Dedifferentiated amniotic fluid mesenchymal stem cell (primary cell): ENCODE data around the gene SORCS3.

Experiments used
- DNase-seq: peaks from one replicate; pipeline ENCODE4 v3.0.0-alpha.2; 2016; ENCODE audit errors: extremely low spot score

SORCS3 gene

GRCh38 chr10:104920476-104920875, 279.4 kb downstream of the SORCS3 start:
- no peak for DNase-seq

GRCh38 chr10:104921763-104922162, 280.7 kb downstream of the SORCS3 start:
- DNase-seq: no peak

GRCh38 chr10:104922810-104923209, 281.7 kb downstream of the SORCS3 start:
- DNase-seq: no peak

- DNase-seq: no peak
Observed at GRCh38 chr10:104923501-104923900, 282.4 kb downstream of the SORCS3 start.

DNA sequence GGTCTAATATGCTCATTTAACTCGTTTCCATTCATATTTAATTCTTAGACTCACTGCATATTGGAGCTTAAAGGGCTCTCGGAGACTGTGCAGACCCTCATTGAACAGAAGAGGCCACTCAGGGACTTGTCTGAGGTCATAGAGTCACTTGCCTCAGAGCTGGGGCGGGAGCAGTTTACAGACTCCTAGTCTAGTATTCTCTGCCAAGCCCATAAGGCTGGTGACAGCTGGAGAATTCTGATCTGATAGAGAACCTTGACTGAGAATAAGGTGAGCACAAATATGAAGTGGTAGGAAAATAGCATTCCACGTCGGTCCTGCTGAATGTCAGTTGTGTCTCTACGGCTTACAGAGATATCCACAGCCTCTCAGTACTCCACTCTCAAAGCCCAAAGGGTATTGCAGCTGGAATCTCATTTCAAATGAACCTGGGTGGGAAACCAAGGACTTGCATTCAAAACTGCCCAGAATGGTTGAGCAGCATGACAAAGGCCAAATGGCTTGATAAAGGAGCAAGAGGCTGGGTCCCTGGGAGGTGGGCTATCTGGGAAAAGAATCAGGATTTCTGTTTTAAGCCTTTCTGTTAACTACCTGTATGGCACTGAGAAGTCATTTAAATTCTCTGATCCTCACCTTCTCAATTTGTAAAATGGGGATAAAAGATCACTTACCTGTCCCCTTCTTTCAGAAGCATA, 283.2 kb downstream of the SORCS3 start:
- no peak for DNase-seq

DNA sequence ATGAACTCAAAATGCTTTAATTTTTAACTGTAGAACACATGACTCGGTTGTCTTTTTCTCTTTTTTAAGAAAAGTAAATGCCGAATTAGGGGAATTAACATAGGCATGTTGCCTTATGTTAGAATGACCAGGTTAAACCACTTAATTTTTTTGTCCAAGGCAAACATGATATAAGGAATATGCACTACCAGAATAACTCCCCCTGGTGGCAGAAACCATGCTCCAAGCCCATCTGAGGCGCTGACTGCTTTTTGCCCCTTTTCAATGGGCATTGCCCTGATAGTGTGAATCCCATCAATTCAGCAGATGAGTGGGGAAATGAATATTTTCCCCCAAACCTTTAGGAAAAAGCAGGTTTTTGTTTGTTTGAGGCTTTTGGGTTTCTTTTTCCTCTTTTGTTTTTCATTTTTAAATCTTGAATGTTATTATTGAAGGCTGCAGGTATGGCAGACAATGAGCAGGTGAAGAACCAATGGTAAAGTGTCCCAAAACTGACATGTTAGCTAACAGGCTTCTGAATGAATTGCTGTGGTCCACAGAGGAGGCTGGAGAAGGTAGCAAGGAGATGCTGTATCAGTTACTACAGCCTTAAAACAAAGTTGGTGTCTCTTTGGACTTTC, 284.3 kb downstream of the SORCS3 start:
- DNase-seq: no peak

- no peak for DNase-seq
Observed at GRCh38 chr10:104928734-104929133, 287.6 kb downstream of the SORCS3 start.

DNA sequence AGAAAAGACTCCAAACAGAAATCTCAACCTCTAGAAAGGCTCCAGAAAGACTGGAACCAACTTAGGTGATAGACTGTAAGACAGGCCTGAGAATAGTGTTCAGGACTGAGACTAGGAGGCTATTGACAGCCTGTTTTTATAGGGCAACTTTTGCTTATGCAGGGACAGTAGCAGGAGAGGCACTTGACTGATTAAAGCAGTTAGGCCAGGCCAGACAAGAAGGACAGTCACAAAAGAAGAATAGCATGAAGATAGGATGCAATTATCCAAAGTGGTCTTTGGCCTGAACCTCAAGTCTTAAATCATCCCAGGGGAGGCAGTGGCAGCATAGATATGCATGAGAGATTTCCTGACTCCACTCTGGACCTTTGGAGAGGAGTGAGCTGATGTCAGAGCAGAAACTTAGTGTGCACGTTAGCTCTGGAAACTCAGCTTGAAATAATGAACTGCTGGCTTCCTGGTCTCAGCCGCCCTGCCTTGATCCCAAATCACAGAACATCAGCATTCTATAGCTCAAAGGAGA, 290.6 kb downstream of the SORCS3 start:
- no peak for DNase-seq

- DNase-seq: no peak
Observed at GRCh38 chr10:104935656-104936055, 294.6 kb downstream of the SORCS3 start.

- no peak for DNase-seq
Observed at GRCh38 chr10:104937567-104937966, 296.5 kb downstream of the SORCS3 start.

DNA sequence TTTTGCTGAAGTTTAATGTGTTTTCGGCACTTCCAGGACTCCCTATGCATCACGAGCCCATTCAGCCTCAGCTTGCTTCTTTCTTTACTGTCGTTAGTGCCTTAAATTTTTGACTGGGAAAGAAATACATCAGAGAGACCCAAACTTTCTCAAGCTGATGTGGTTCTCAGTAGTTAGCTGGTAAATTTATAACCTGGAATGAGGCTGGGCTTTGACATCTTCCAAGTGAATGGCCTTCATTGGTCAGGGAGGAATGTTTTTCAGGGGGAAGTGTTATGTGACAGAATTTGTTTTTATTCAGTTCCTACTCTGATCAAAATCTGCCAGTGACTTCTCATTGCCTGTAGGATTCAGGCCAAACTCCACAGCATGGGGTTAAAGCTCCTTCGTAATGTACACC, 296.9 kb downstream of the SORCS3 start:
- no peak for DNase-seq

DNA sequence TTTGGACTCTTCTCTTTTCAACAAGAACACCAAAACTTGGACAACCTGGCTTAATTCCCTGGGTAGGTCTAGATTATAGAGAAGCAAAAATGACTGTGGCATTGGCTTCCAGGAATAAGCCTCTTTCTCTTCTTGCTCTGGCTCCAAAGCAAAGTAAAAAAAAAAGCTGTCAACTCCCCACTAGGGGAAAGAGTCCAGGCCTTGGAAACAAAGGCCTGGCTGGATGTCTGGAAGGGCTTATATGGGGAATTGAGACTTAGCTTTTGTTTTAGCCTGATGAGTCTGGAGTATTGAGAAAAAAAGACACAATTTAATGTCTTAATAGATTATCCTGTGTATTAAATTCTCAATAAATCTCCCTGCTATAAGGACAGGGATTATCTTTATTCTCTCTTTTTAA, 300.6 kb downstream of the SORCS3 start:
- no peak for DNase-seq

DNA sequence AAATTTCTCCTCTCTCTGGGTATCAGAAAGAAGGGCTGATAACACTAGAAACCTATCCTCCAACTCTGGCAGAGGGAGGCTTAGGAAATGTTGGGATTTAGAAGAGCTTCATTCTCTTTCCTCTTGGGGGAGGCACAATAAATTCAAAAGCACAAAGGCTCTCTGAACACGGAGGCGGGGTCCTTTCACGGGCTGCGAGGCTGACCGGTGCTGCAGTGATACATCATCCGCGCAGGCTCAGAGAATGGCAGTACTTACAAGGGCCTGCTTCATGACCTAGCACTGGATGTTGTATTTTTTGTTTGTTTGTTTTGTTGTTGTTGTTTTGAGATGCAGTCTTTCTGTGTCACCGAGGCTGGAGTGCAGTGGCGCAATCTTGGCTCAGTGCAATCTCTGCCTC, 306.2 kb downstream of the SORCS3 start:
- no peak for DNase-seq

- no peak for DNase-seq
Observed at GRCh38 chr10:104957178-104957841, 316.2 kb downstream of the SORCS3 start.

DNA sequence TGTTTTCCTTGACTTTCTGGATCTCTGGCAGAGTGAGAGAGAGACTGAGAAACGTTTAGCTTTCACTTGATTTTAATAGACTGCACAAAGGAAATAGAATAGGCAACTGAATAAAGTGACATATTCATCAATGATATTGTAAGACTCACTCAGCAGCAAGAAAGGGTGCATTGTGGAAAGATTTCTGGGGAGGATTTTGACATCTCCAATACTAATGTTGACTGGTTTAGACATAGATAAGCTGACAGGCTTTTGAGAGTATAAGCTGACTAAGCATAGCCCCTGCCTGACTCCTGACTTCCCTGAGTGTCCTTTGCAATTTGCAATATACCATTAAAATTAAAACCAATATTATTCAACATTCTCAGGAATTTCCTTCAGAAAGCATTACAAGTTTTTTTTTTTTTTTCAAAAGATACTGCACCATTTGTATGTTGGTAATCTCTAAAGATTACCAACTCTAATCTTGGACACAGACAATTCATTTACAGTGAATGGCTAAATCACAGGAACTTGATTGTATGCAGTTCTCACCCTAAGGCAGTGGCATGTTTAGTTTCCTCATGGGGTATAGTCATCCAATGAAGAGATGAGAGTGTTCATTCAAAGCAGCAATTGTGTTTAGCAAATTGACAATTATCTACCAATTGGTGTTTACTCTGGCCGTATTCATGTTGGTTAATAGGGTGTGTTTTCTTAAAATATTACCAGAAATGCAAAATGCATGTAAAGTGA, 325.6 kb downstream of the SORCS3 start:
- no peak for DNase-seq

DNA sequence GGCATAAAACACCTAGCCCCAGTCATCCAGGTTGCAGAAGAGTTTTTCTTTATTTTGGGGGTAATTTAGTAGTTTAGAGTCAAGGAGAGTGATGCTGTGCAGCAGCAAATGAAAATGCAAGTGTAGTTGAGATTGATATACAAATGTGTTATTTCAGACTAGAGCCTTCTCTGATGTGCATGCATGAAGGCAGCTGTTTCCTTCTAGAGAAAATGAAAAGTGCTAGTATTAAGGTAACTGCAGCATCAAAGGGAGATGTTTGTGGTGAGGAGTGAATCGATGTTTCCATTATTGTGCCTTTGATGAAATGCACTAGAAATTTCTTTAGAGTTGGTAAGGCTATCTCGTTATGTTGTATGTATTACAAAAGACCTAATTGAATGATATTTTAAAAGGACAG, 339.3 kb downstream of the SORCS3 start:
- no peak for DNase-seq

- DNase-seq: no peak
Observed at GRCh38 chr10:104981995-104982394, 340.9 kb downstream of the SORCS3 start.

DNA sequence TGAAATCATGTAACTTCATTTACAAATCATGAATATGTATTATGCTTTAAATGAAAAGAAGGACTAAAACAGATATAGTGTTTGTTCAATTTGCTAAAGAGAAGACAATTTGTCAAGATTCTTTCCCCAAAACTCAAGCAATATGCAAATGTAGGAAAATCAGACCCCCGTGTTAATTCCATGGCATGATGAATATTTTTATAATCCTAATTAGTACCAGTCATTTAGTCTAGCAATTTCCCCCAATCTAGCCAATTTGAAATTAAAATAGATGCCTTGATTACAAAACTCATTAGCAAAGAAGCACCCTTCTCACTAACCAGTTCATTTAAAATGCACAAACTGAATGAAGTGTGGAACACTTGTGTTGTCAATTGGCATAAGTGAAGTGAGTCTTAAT, 347.6 kb downstream of the SORCS3 start:
- no peak for DNase-seq

- no peak for DNase-seq
Observed at GRCh38 chr10:104989880-104990279, 348.8 kb downstream of the SORCS3 start.

- DNase-seq: no peak
Observed at GRCh38 chr10:104993085-104993484, 352.0 kb downstream of the SORCS3 start.

DNA sequence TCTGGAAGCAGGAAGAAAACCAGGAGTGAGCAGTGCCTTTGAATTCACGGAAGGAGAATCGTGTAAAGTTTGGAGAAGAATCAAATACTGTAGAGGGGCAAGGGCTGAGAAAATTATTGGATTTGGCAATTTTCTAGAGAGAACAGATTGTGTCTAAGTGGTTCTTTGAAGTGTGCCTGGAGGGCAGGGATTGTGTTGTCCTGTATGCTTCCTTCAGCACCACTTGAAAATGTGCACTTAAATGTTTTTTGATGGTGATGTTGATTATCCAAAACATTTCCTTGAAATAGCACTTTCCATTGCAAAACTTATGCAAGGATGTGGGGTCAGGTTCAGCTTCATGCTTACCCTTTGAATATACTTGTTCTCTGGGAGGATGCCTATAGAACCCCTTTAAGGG, 360.2 kb downstream of the SORCS3 start:
- DNase-seq: no peak

- DNase-seq: no peak
Observed at GRCh38 chr10:105010411-105011121, 369.5 kb downstream of the SORCS3 start.
